ENCODE measurements around the gene SH3GL2.

- TF ChIP-seq, protein P1, sequence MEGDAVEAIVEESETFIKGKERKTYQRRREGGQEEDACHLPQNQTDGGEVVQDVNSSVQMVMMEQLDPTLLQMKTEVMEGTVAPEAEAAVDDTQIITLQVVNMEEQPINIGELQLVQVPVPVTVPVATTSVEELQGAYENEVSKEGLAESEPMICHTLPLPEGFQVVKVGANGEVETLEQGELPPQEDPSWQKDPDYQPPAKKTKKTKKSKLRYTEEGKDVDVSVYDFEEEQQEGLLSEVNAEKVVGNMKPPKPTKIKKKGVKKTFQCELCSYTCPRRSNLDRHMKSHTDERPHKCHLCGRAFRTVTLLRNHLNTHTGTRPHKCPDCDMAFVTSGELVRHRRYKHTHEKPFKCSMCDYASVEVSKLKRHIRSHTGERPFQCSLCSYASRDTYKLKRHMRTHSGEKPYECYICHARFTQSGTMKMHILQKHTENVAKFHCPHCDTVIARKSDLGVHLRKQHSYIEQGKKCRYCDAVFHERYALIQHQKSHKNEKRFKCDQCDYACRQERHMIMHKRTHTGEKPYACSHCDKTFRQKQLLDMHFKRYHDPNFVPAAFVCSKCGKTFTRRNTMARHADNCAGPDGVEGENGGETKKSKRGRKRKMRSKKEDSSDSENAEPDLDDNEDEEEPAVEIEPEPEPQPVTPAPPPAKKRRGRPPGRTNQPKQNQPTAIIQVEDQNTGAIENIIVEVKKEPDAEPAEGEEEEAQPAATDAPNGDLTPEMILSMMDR (conservative IDR thresholded peaks at IDR 0.05), result no peak
- no peak for TF ChIP-seq ZFX (IDR thresholded peaks at IDR 0.05)
Measured at GRCh38 chr9:17665450-17665849, 86.6 kb downstream of the SH3GL2 start.

Measured in C4-2B (cell line).